ENCODE results near the gene TMEM94.

- TF ChIP-seq ZNF76 (tag by site-specific recombination; IDR thresholded peaks at IDR 0.05; ENCODE audit: borderline replicate concordance, low read depth) (no peak), CTCF (tag by site-specific recombination; IDR thresholded peaks at IDR 0.05) (no peak), TCF7L2 (IDR thresholded peaks at IDR 0.05; ENCODE audit: borderline replicate concordance, low read depth, low read length) (no peak), REPIN1 (tag by site-specific recombination; IDR thresholded peaks at IDR 0.05; ENCODE audit: low read depth) (no peak), ZNF792 (tag by site-specific recombination; IDR thresholded peaks at IDR 0.05) (no peak), SCRT2 (tag by site-specific recombination; IDR thresholded peaks at IDR 0.05) (no peak), ZNF335 (tag by site-specific recombination; conservative IDR thresholded peaks at IDR 0.05) (no peak)
These were observed 6.2 kb upstream of the TMEM94 start for GRCh38 chr17:75450270-75450669.
